HEK293 (cell line): ENCODE measurements around the gene PSPH.

Experiments
- CTCF ChIA-PET: fragments of 350-600 bp; formaldehyde crosslinking; extraction: SDS; loops from one replicate; lab custom pipeline; 2021; ENCODE audit warnings: antibody characterized with exemption; lab: Yijun Ruan, JAX
- POLR2A ChIA-PET: fragments of 300-600 bp; formaldehyde crosslinking; extraction: SDS; loops from one replicate; lab custom pipeline; 2020; ENCODE audit warnings: antibody characterized with exemption, inconsistent platforms; lab: Yijun Ruan, JAX
- H3K27ac ChIP-seq: fragments of 200-500 bp; sonication (Bioruptor generic); 2 replicates; pipeline ENCODE4 v1.5.1; 2014; ENCODE audit warnings: low read depth, low read length, control low read depth, inconsistent platforms; ENCODE audit errors: extremely low read depth
- H3K36me3 ChIP-seq, 2 experiments: fragments of 200-500 bp in 1 of 2; sonication (Bioruptor generic) in 1 of 2; 1 replicate in 1 of 2; 2 replicates in 1 of 2; pipeline ENCODE4 v1.5.1; 2014 to 2017; ENCODE audit warnings: inconsistent platforms in 2 of 2, low read length in 2 of 2; ENCODE audit not compliant: control insufficient read depth in 2 of 2, insufficient read depth in 1 of 2
- H3K4me1 ChIP-seq: fragments of 200-500 bp; sonication (Bioruptor generic); 2 replicates; pipeline ENCODE4 v1.5.1; 2014; ENCODE audit warnings: mild to moderate bottlenecking, low read length, inconsistent platforms; ENCODE audit not compliant: control insufficient read depth, insufficient read depth
- H3K4me3 ChIP-seq: 2 replicates; pipeline ENCODE4 v1.5.1; 2011; ENCODE audit warnings: low read depth, mild to moderate bottlenecking, control low read depth, low read length, moderate library complexity
- H3K9me3 ChIP-seq: fragments of 200-500 bp; sonication (Bioruptor generic); 2 replicates; pipeline ENCODE4 v1.5.1; 2014; ENCODE audit warnings: low read depth, low read length, inconsistent platforms; ENCODE audit not compliant: control insufficient read depth, insufficient read depth
- GLIS1 ChIP-seq: fragments of 450-650 bp; formaldehyde crosslinking; IDR thresholded peaks from 2 replicates; pipeline ENCODE4 v1.5.1; 2016; ENCODE audit warnings: missing biosample characterization, missing genetic modification characterization
- GLIS2 ChIP-seq: fragments of 450-650 bp; formaldehyde crosslinking; IDR thresholded peaks from 2 replicates; pipeline ENCODE4 v1.5.1; 2016; ENCODE audit warnings: missing biosample characterization, missing genetic modification characterization
- HOXD13 ChIP-seq: sonication (generic); formaldehyde crosslinking; IDR thresholded peaks from 2 replicates; pipeline ENCODE4 v1.8.0; 2022; ENCODE audit warnings: missing genetic modification reagents, borderline replicate concordance
- KLF1 ChIP-seq: fragments of 450-650 bp; formaldehyde crosslinking; IDR thresholded peaks from 2 replicates; pipeline ENCODE4 v1.5.1; 2016; ENCODE audit warnings: missing biosample characterization, missing genetic modification characterization
- PRDM1 ChIP-seq: fragments of 450-650 bp; formaldehyde crosslinking; IDR thresholded peaks from 2 replicates; pipeline ENCODE4; 2016; ENCODE audit warnings: missing biosample characterization, missing genetic modification characterization
- REPIN1 ChIP-seq: fragments of 450-650 bp; formaldehyde crosslinking; IDR thresholded peaks from 2 replicates; pipeline ENCODE4 v1.5.1; 2017; ENCODE audit warnings: missing biosample characterization, missing genetic modification characterization, low read depth
- ZBTB20 ChIP-seq: fragments of 450-650 bp; formaldehyde crosslinking; IDR thresholded peaks from 2 replicates; pipeline ENCODE4 v1.5.1; 2016; ENCODE audit warnings: missing biosample characterization, missing genetic modification characterization
- ZNF274 ChIP-seq, 2 experiments: fragments of 200-500 bp in 1 of 2; fragments of 450-650 bp in 1 of 2; sonication (Bioruptor generic) in 1 of 2; formaldehyde crosslinking in 1 of 2; IDR thresholded peaks; 2 replicates each; pipeline versions ENCODE4 v1.5.1 to v1.6.1; 2014 to 2016; ENCODE audit warnings: borderline replicate concordance in 1 of 2, inconsistent platforms in 1 of 2, low read length in 1 of 2, missing biosample characterization in 1 of 2, missing genetic modification characterization in 1 of 2
- ZNF335 ChIP-seq: fragments of 450-650 bp; formaldehyde crosslinking; conservative IDR thresholded peaks from 2 replicates; pipeline ENCODE4 v1.5.1; 2016; ENCODE audit warnings: missing biosample characterization, missing genetic modification characterization
- ZNF341 ChIP-seq: fragments of 450-650 bp; formaldehyde crosslinking; IDR thresholded peaks from 2 replicates; pipeline ENCODE4; 2016; ENCODE audit warnings: low read depth, missing biosample characterization, missing genetic modification characterization
- ZNF513 ChIP-seq: fragments of 450-650 bp; IDR thresholded peaks from 2 replicates; pipeline ENCODE4 v1.5.1; 2018; ENCODE audit warnings: missing biosample characterization, missing genetic modification characterization
- ZSCAN23 ChIP-seq: fragments of 450-650 bp; formaldehyde crosslinking; IDR thresholded peaks from 2 replicates; pipeline ENCODE4 v1.5.1; 2016; ENCODE audit warnings: missing biosample characterization, missing genetic modification characterization
- TF ChIP-seq, protein P1 (sequence below): fragments of 450-650 bp; formaldehyde crosslinking; optimal IDR thresholded peaks from 2 replicates; pipeline ENCODE3; 2016; ENCODE audit warnings: missing biosample characterization, mild to moderate bottlenecking, missing genetic modification characterization

The PSPH gene

DNA sequence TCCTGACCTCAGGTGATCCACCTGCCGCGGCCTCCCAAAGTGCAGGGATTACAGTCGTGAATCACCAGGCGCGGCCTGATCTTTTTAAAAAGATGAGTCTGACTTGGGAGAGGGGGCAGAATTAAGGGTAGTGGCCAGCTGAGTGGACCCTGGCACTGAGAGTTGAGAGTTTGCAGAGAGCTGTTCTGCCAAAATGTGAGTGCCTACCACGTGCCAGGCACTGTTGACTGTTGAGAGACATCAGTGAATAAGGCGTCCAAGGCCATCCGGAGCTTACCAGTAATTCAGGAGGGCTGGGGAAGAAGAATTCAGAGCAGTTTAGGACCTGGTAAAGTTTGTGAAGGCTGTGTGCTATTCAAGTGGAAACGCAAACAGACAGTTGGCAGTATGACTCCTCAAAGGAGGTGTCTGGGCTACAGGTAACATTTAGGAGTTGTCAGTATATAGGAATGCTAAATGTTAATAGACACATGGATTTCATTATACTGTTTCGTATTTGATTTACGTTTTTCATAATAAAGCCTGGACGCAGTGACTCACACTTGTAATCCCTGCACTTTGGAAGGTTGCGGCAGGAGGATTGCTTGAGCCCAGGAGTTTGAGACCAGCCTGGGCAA, 85.3 kb downstream of the PSPH start:
- H3K27ac ChIP-seq = no peak overlapping the region
- POLR2A ChIA-PET = no interaction called here
- H3K36me3 ChIP-seq = peaks cover 11 to 18% of the 10 kb centered on the region in 2 experiments; a peak in 2 of 3 replicates
- CTCF ChIA-PET = interaction anchor here (1.1 kb wide), 1 partner anchor 324 kb away, joined by 3 read pairs; no protein-coding TSS in a partner anchor
- no peaks in the 10 kb centered on the region for H3K9me3 ChIP-seq
- no peak for TF ChIP-seq ZSCAN23 (tag by site-specific recombination)
- TF ChIP-seq ZNF274 (IDR thresholded peaks at IDR 0.05; ENCODE audit: low read length) = no peak
- peak; percentile 65; the same call in 1 of the 2 replicates for TF ChIP-seq ZNF274 (tag by site-specific recombination; IDR thresholded peaks at IDR 0.05; ENCODE audit: borderline replicate concordance)
- no peak for TF ChIP-seq REPIN1 (tag by site-specific recombination)
- H3K4me3 ChIP-seq = peak overlapping the region; percentile 4; the same call in 1 of the 2 replicates
- H3K4me1 ChIP-seq = 0 out of 2 replicates have a peak, but pooled peaks cover 2% of the 10 kb centered on the region

GRCh38 chr7:55965100-55965470, 86.2 kb downstream of the PSPH start:
- ChIA-PET POLR2A (interaction anchor here (0.5 to 1.5 kb wide), 4 partner anchors 14 to 1206 kb away, joined by 3 to 5 read pairs (median 4); partner anchors contain the start of genes SEC61G and SUMF2), CTCF (interaction anchor here (0.9 to 1.8 kb wide), 2 partner anchors 10 to 324 kb away, joined by 3 to 19 read pairs; no protein-coding TSS in a partner anchor)
- H3K27ac ChIP-seq = peak overlapping the region; percentile 81
- peaks cover 11 to 12% of the 10 kb centered on the region in 2 experiments; a peak in 2 of 3 replicates for H3K36me3 ChIP-seq
- 0 out of 2 replicates have a peak, but pooled peaks cover 2% of the 10 kb centered on the region for H3K4me1 ChIP-seq
- peak overlapping the region; percentile 71 for H3K4me3 ChIP-seq
- no peak for TF ChIP-seq KLF1 (tag by site-specific recombination)
- TF ChIP-seq ZNF335 (tag by site-specific recombination) = peak; percentile 77
- TF ChIP-seq HOXD13 (CRISPR knock-in tag) = no peak
- TF ChIP-seq, protein P1, sequence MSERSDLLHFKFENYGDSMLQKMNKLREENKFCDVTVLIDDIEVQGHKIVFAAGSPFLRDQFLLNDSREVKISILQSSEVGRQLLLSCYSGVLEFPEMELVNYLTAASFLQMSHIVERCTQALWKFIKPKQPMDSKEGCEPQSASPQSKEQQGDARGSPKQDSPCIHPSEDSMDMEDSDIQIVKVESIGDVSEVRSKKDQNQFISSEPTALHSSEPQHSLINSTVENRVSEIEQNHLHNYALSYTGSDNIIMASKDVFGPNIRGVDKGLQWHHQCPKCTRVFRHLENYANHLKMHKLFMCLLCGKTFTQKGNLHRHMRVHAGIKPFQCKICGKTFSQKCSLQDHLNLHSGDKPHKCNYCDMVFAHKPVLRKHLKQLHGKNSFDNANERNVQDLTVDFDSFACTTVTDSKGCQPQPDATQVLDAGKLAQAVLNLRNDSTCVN (tag by site-specific recombination) = peak; percentile 10
- TF ChIP-seq ZBTB20 = peak; percentile 69
- 0 out of 2 replicates have a peak, but pooled peaks have one; percentile 12 for TF ChIP-seq GLIS1 (tag by site-specific recombination)
- H3K9me3 ChIP-seq = no peaks in the 10 kb centered on the region

- H3K27ac ChIP-seq = peak within 1 kb of the TSS; percentile 81
- H3K4me1 ChIP-seq = 0 out of 2 replicates have a peak, but pooled peaks cover 2% of the 10 kb centered on the region
- CTCF ChIA-PET = interaction anchor here (0.5 to 1.8 kb wide), 18 partner anchors 9 to 1550 kb away, joined by 3 to 19 read pairs (median 4); partner anchors contain the start of genes CCT6A and PSPH
- H3K9me3 ChIP-seq = no peaks in the 10 kb centered on the region
- TF ChIP-seq ZNF341 (tag by site-specific recombination) (peak; percentile 46), GLIS2 (tag by site-specific recombination) (no peak), ZNF513 (tag by site-specific recombination) (no peak), PRDM1 (tag by site-specific recombination) (no peak)
- TF ChIP-seq, protein P1 (tag by site-specific recombination) = peak; percentile 43
- TF ChIP-seq, all 188 proteins: peak for 2
- POLR2A ChIA-PET = interaction anchor here (0.5 to 1.5 kb wide), 8 partner anchors 9 to 1205 kb away, joined by 3 to 5 read pairs (median 4); partner anchors contain the start of genes CCT6A, PSPH, SEC61G and SUMF2
- H3K36me3 ChIP-seq = peaks cover 11 to 12% of the 10 kb centered on the region in 2 experiments; a peak in 2 of 3 replicates
- peak within 1 kb of the TSS; percentile 71 for H3K4me3 ChIP-seq
Observed at GRCh38 chr7:55964261-55965099, 86.8 kb downstream of the PSPH start, which contains the start of gene NIPSNAP2. TSS of gene NIPSNAP2 (plus strand) at chr7:55964585. CDS start at chr7:55964610, 25 bp downstream.
